SK-N-SH (cell line): Measurements from ENCODE around the gene PARP1.

ENCODE experiments used
- CTCF ChIP-seq: fragments of 200-600 bp; sonication (generic); IDR thresholded peaks from 2 replicates; pipeline ENCODE4 v1.6.1; 2017; ENCODE audit warnings: antibody characterized with exemption, mild to moderate bottlenecking, moderate library complexity
- EZH2phosphoT487 ChIP-seq: fragments of 200-600 bp; sonication (generic); IDR thresholded peaks from 2 replicates; pipeline ENCODE4 v1.6.1; 2017; ENCODE audit warnings: low read depth, mixed run types, mild to moderate bottlenecking, antibody characterized with exemption, moderate library complexity, borderline replicate concordance
- GABPA ChIP-seq: IDR thresholded peaks from 2 replicates; pipeline ENCODE4 v1.4.0; 2012; ENCODE audit warnings: low read depth, mild to moderate bottlenecking
- POLR2AphosphoS5 ChIP-seq: IDR thresholded peaks from 2 replicates; pipeline ENCODE4 v1.6.1; 2012; ENCODE audit warnings: low read depth, low read length
- RAD21 ChIP-seq: IDR thresholded peaks from 2 replicates; pipeline ENCODE4 v1.6.1; 2012; ENCODE audit warnings: mild to moderate bottlenecking, low read length
- RFX5 ChIP-seq: IDR thresholded peaks from 2 replicates; pipeline ENCODE4 v1.6.1; 2012; ENCODE audit warnings: mild to moderate bottlenecking, improper control_type of control experiment, low read length
- YY1 ChIP-seq: IDR thresholded peaks from 2 replicates; pipeline ENCODE4 v1.4.0; 2012; ENCODE audit warnings: low read depth, mild to moderate bottlenecking

GRCh38 chr1:226360106-226360746 lies 47.7 kb downstream of the PARP1 start:
- TF ChIP-seq POLR2AphosphoS5 (no peak), EZH2phosphoT487 (no peak), RAD21 (no peak), CTCF (no peak), YY1 (no peak), RFX5 (no peak), GABPA (no peak)
